MV-4-11 (cell line): ENCODE data around the gene RBM39.

Experiments
- DNase-seq: peaks from one replicate; lab custom pipeline; 2025; lab: John Stamatoyannopoulos, UW

RBM39 gene

GRCh38 chr20:35674921-35675320 lies 67.1 kb downstream of the RBM39 start:
- no peak for DNase-seq

GRCh38 chr20:35673884-35674283 lies 68.2 kb downstream of the RBM39 start:
- no peak for DNase-seq

GRCh38 chr20:35669681-35670080 lies 72.4 kb downstream of the RBM39 start:
- no peak for DNase-seq

- DNase-seq: no peak
These were observed 72.8 kb downstream of the RBM39 start for GRCh38 chr20:35669221-35669620.

GRCh38 chr20:35665949-35666288 lies 76.1 kb downstream of the RBM39 start:
- DNase-seq: no peak

- peak; percentile 88 for DNase-seq
These were observed 77.4 kb downstream of the RBM39 start, which contains the start of the genes CPNE1 and RBM12 for GRCh38 chr20:35664466-35665206. TSS of gene CPNE1 (minus strand) at chr20:35664900. CDS start at chr20:35632923, 31,977 bp downstream. TSS of gene RBM12 (minus strand) at chr20:35664900. CDS start at chr20:35655322, 9,578 bp downstream.

- no peak for DNase-seq
These were observed 78.3 kb downstream of the RBM39 start for GRCh38 chr20:35663516-35664465.

- no peak for DNase-seq
These were observed 79.5 kb downstream of the RBM39 start for GRCh38 chr20:35662551-35662950.

GRCh38 chr20:35661908-35662307 lies 80.2 kb downstream of the RBM39 start:
- DNase-seq: no peak

- no peak for DNase-seq
These were observed 81.0 kb downstream of the RBM39 start for GRCh38 chr20:35661053-35661452.

GRCh38 chr20:35660122-35660937 lies 81.7 kb downstream of the RBM39 start:
- DNase-seq: no peak

- DNase-seq: no peak
These were observed 84.8 kb downstream of the RBM39 start for GRCh38 chr20:35657271-35657670.

- no peak for DNase-seq
These were observed 87.6 kb downstream of the RBM39 start for GRCh38 chr20:35654415-35654814.

- no peak for DNase-seq
These were observed 88.2 kb downstream of the RBM39 start for GRCh38 chr20:35653893-35654292.
